Heart right ventricle (tissue), 16 donors: Measurements from ENCODE around the gene OR6Q1. TPM values are rescaled to one million over a fixed set of nuclear protein-coding genes. Genes with fewer than 3 reads are reported as not detected.

Experiments
- ATAC-seq, 8 donors: fragments of 200-7000 bp; cut with Tn5 transposase; one replicate each; pipeline ENCODE4 v1.9.1; 2020; ENCODE audit warnings: mild to moderate bottlenecking in 8 of 8, moderate library complexity in 8 of 8, moderate number of reproducible peaks in 1 of 8
- DNase-seq, 2 donors: peaks; one replicate each; pipeline ENCODE4 v3.0.0-alpha.2; 2020
- H3K27ac ChIP-seq, 10 donors: fragments of 200-600 bp; sonication (generic) in 2 of 10; one replicate each; pipeline versions ENCODE4 v1.5.0 to v1.8.0; 2020 to 2022; ENCODE audit warnings: mild to moderate bottlenecking in 3 of 10
- H3K27me3 ChIP-seq, 7 donors: fragments of 200-600 bp; one replicate each; pipeline ENCODE4 v1.8.0; 2021 to 2022; ENCODE audit warnings: mild to moderate bottlenecking in 2 of 7
- H3K36me3 ChIP-seq, 9 donors: fragments of 200-600 bp; sonication (generic) in 1 of 9; one replicate each; pipeline versions ENCODE4 v1.5.0 to v1.8.0; 2020 to 2022; ENCODE audit warnings: mild to moderate bottlenecking in 2 of 9
- H3K4me1 ChIP-seq, 9 donors: fragments of 200-600 bp; sonication (generic) in 1 of 9; one replicate each; pipeline versions ENCODE4 v1.5.0 to v1.8.0; 2020 to 2022; ENCODE audit warnings: mild to moderate bottlenecking in 4 of 9
- H3K4me3 ChIP-seq, 10 donors: fragments of 200-600 bp; sonication (generic) in 2 of 10; one replicate each; pipeline versions ENCODE4 v1.5.0 to v1.8.0; 2020 to 2022; ENCODE audit warnings: mild to moderate bottlenecking in 7 of 10, moderate library complexity in 2 of 10
- H3K9me3 ChIP-seq, 11 donors: fragments of 200-600 bp in 10 of 11; sonication (generic) in 2 of 11; one replicate each; pipeline versions ENCODE4 v1.5.0 to v1.8.0; 2013 to 2022; ENCODE audit warnings: mild to moderate bottlenecking in 2 of 11, control low read depth in 1 of 11, moderate library complexity in 1 of 11
- CTCF ChIP-seq, 9 donors: fragments of 200-600 bp; sonication (generic) in 2 of 9; IDR thresholded peaks; one replicate each; pipeline versions ENCODE4 v1.5.0 to v1.8.0; 2021 to 2022; ENCODE audit warnings: antibody characterized with exemption in 9 of 9, mild to moderate bottlenecking in 5 of 9, moderate library complexity in 1 of 9
- WGBS, 2 donors: extraction: QIAGEN DNeasy Blood & Tissue Kit; methylation state at CpG; one replicate each; pipeline ENCODE4 v1.1.7; 2013; ENCODE audit warnings: inconsistent platforms in 1 of 2; 5-methylcytosine and 5-hydroxymethylcytosine counted together
- intact Hi-C, 10 donors: fragments of 100-400 bp; cut with DNase I; formaldehyde crosslinking; loops; one replicate each; pipeline versions ENCODE4 v1.11.1 to v1.14.2; 2022
- polyA plus RNA-seq, 2 donors: library from polyadenylated mRNA; stranded (reverse); fragments of 200-250 nt; gene quantifications; one replicate each; pipeline ENCODE4 v1.2.3, GENCODE V29; 2013
- total RNA-seq, 10 donors: library from RNA; stranded (reverse); fragmentation: NEBNext Ultra II Directional in 3 of 10; extraction: Animal tissue kit (Norgen Biotek cat#: 25700) in 3 of 10; gene quantifications; one replicate each; pipeline versions ENCODE4 v1.2.1 to v1.2.4, GENCODE V29; 2021 to 2023
- donor health status: Arrhythmogenic right ventricular cardiomyopathy.
- donor health status: ischemic (EF 13 %, LVEDD 7.1; RV severe dilation, severe dysfunction).
- donor health status: healthy with polysubstance abuse.
- donor health status: DM: no; HTN: yes; CAD: no.
- donor health status: DM: no; HTN: no; CAD: no.
- donor health status: ischemic (EF 25% LVEDD 6.9; RV normal size, moderate dysfunction).
- donor health status: ischemic (EF 25% LVEDD 5.7; RV mildly dilated, moderate dysfunction).
- donor health status: healthy.
- donor health status: DM: yes; HTN: yes; CAD: no.
- donor health status: Ischemic cardiomyopathy.
- donor health status: ischemic (EF 35%, LVEDD 5.7; RV mildly dilated, moderate dysfunction).
- donor health status: nonischemic (EF 11% LVEDD 7.7; RV severe dilation, severe dysfunction).
- donor health status: DM: yes; HTN: yes; CAD: no.
- donor health status: PGD.
- donor health status: ischemic (EF 29% LVEDD 5.4; RV normal size, mild dysfunction).
- donor health status: nonischemic (EF 23%, LVEDD 6.1; RV moderate dilation, normal function).

Gene OR6Q1
- total and polyA plus RNA-seq, 12 donors = not detected

GRCh38 chr11:58043379-58043778, 12.6 kb downstream of the OR6Q1 start:
- Histone ChIP-seq H3K4me3 (no peak overlapping the region), H3K36me3 (no peaks in the 10 kb centered on the region), H3K9me3 (no peaks in the 10 kb centered on the region), H3K4me1 (no peaks in the 10 kb centered on the region), H3K27ac (no peak overlapping the region), H3K27me3 (no peaks in the 10 kb centered on the region)
- ATAC-seq (no peak), DNase-seq (no peak)
- no peak for TF ChIP-seq CTCF (IDR thresholded peaks at IDR 0.05)
- intact Hi-C loops = no loop called here
- WGBS, 2 donors = 78 to 82% methylated on average over 2 of the region's 2 CpGs

- no peaks in the 10 kb centered on the region for H3K36me3 ChIP-seq
- H3K4me1 ChIP-seq = no peaks in the 10 kb centered on the region
- ATAC-seq = no peak
- intact Hi-C loops = no loop called here
- TF ChIP-seq CTCF (IDR thresholded peaks at IDR 0.05) = no peak
- no peaks in the 10 kb centered on the region for H3K9me3 ChIP-seq
- 59 to 67% methylated on average over 3 of the region's 3 CpGs for WGBS, 2 donors
- no peak overlapping the region for H3K4me3 ChIP-seq
- no peak for DNase-seq
- no peaks in the 10 kb centered on the region for H3K27me3 ChIP-seq
- no peak overlapping the region for H3K27ac ChIP-seq
These were observed 15.5 kb downstream of the OR6Q1 start for GRCh38 chr11:58046231-58046630.

GRCh38 chr11:58047818-58048217, 17.1 kb downstream of the OR6Q1 start:
- WGBS, 2 donors = 84 to 86% methylated on average over 3 of the region's 3 CpGs
- Histone ChIP-seq H3K9me3 (no peaks in the 10 kb centered on the region), H3K27me3 (no peaks in the 10 kb centered on the region), H3K36me3 (no peaks in the 10 kb centered on the region), H3K4me3 (no peak overlapping the region), H3K27ac (no peak overlapping the region), H3K4me1 (no peaks in the 10 kb centered on the region)
- no peak for TF ChIP-seq CTCF (IDR thresholded peaks at IDR 0.05)
- DNase-seq = no peak
- intact Hi-C loops = no loop called here
- ATAC-seq = no peak

- Histone ChIP-seq H3K9me3 (peaks cover 0 to 8% (median 0%) of the 10 kb centered on the region in 11 donors), H3K36me3 (no peaks in the 10 kb centered on the region), H3K4me3 (no peak overlapping the region), H3K27ac (no peak overlapping the region), H3K27me3 (no peaks in the 10 kb centered on the region), H3K4me1 (peaks cover 0 to 23% (median 13%) of the 10 kb centered on the region in 9 donors)
- 92 to 93% methylated on average over 1 of the region's 1 CpG for WGBS, 2 donors
- intact Hi-C loops = no loop called here
- DNase-seq = no peak
- no peak for TF ChIP-seq CTCF (IDR thresholded peaks at IDR 0.05)
- ATAC-seq = no peak
These were observed 25.2 kb downstream of the OR6Q1 start for GRCh38 chr11:58055806-58056401.
